ENCODE measurements around the gene CYP1B1.
A peak's percentile ranks its signal among the peaks of the same experiment; 100 is the strongest.
"Not testable (repeated sequence)": the region's sequence is repeated elsewhere in the genome, so short reads cannot be mapped to it uniquely, and the experiment has no call there.

Gene CYP1B1

DNA sequence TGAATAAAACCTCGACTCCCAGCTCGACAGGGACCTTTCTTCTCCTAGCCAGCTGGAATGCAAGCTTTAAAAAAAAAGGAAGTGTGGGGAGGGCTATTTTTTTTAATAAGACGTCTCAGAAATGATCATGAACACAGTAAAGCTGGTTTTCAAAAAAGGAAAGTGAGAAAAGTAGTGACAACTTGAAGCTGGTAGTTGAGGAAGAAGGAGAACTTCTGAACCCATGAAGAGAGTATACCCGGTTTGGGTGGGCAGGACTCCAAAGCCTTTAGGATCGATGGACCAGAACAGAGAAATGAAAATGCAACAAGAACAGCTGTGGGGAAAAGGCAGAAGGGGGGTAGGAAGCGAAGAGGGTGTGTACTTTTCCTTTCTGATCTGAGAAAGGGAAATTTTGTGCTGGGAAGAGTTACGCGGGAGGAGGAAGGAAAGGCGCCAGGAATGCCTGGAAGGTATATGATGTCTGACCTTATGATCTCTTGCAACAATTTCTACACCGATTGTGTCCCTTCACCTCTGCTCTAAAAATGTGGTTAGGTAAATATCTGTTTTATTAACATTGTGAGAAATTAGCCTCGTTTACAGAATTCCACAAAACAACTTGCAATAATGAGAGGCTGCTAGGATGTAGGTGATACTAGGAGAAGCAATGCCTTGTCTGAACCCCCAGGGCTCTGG lies 22.6 kb upstream of the CYP1B1 start:
- DNase-seq: no peak

DNA sequence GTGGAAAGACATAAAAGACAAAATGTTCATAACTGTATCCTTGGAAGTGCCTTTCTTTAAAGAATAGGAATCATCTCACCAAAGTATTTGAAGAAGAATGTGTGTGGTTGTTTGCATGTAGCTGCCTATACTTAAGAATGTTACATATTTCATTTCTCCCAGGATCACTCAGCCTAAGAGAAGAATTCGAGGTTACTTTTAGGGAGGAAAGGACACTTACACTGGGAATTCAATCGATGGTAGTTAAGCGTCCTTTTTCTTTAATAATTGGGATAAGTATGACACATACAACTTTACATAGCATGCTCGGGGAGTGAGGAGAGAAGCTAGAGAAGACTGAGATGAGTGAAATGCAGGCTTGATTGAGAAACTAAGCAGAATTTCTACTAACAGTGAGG lies 22.0 kb upstream of the CYP1B1 start:
- no peak for DNase-seq

- no peak for DNase-seq
Measured at GRCh38 chr2:38097258-38097987, 21.5 kb upstream of the CYP1B1 start.

DNA sequence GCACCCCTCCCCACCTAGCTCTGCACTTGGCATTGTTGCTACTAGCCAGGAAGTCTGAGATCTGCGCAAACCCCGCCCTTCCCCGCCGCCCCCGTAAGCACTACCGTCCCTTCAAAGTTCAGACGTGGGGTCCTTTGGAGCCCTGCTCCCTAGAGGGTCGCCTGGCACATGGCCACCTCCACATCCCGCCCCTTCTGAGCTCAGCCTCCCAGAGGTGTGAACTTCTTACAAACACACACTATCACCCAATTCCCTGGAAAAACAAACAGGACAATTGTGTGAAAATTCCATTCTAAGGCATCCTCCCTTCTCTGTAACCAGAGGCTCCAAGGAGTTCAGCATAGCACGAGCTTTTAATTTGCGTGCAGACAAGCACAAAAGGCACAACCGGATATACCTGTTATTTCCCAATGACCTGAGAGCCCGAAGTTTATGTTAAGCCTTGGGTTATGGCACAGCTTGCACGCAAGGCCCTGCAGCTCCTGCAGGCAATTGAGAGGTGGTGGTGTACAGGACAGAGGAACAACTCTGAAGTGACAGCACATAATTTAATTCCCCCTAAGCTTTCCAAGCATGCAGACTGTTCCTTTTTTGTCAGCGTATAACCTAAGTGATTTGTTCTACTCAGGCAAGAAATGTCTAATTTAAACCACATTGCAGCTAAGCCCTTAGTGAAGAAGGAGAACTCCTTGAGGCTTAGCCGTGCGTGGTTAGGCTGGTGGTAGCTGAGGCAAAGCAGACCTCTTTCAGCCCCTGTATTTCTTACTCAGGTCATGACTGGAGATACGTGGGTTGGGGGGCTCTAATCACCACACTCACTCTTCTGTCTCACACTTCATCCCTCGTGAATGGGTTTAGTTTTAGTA lies 20.3 kb upstream of the CYP1B1 start:
- DNase-seq: peak; percentile 2

DNA sequence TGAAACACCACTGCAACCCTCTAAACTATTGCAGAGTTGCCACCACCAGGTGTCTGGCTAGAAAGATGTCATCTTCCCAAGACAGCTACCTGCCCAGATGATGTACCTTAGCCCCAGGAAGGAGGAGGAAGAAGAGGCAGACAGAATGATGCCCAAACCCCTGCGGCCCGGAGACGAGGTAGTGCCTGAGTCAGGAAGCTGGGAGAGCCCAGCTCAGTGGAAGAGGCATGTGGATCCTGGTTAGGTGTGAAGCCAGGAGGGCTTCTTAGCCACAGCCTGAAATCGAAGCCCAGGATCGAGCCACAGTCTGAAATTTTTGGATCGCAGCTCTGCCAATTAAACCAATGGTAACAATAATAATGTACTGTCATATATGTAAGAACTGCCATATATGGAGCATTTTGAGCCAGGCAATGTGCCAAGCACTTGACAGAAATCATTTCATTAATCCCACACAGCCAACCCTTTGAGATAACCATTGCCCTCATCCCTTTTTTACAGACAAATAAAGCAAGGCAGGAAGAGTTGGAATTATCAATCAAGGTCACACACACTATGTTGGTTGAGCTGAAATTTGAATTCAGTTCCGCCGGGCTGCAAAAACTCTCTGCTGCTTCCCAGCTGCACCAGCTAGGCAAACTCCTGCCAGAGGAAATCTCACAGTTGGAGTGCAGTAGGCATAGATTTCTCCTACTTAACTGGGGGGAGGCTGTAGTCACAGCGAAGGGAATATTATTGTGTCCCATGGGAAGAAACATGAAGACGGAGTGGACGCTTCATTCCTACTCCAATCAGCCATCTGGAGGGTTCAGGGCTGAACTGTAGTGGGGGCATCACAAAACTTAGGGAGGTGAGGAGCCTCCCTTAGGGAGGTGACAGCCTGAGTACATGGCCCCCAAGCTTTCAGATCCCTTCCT lies 19.4 kb upstream of the CYP1B1 start:
- no peak for DNase-seq

DNA sequence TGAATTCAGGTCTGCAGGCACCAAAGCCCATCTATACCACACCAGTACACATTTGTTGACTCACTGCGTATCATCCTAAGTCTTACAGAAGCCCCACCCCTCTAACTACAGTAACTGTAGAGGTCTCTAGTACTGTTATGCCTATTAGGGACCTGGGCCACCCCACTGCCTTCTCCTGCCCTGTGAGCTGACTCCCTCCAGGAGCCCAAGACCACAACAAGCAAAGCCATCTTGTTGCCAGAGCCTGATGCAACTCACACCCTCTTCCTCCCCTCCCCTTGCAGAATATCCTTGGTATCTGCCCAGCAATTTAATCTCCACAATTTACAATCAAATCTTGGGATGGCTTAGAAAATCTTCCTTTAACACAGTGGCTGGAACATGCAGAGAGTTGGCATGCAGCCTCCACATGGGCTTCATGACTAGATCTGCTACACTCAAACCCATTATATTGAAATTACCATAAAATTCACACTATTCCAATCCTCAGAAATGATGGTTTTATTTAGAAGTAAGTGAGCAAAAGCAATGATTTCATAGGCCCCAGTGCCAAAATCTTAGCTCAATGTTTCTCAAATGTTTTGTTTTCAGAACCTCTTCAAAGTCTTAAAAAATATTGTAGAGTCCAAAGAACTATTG lies 17.7 kb upstream of the CYP1B1 start:
- no peak for DNase-seq

GRCh38 chr2:38092196-38092902 lies 16.4 kb upstream of the CYP1B1 start:
- DNase-seq: no peak

- no peak for DNase-seq
Measured at GRCh38 chr2:38091760-38092159, 15.8 kb upstream of the CYP1B1 start.

- no peak for DNase-seq
Measured at GRCh38 chr2:38090928-38091327, 15.0 kb upstream of the CYP1B1 start.

DNA sequence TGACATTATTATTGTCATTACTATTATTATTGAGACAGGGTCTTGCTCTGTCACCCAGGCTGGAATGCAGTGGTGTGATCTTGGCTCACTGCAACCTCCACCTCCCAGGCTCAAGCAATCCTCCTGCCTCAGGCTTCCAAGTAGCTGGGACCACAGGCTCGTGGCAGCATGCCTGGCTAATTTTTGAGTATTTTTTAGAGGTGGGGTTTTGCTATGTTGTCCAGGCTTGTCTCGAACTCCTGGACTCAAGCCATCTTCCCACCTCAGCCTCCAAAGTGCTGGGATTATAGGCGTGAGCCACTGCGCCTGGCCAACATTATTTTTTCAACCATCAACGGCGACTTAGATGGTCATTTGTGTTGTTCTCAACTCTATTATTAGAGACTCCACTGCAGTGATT lies 14.3 kb upstream of the CYP1B1 start:
- DNase-seq: not testable (repeated sequence)

DNA sequence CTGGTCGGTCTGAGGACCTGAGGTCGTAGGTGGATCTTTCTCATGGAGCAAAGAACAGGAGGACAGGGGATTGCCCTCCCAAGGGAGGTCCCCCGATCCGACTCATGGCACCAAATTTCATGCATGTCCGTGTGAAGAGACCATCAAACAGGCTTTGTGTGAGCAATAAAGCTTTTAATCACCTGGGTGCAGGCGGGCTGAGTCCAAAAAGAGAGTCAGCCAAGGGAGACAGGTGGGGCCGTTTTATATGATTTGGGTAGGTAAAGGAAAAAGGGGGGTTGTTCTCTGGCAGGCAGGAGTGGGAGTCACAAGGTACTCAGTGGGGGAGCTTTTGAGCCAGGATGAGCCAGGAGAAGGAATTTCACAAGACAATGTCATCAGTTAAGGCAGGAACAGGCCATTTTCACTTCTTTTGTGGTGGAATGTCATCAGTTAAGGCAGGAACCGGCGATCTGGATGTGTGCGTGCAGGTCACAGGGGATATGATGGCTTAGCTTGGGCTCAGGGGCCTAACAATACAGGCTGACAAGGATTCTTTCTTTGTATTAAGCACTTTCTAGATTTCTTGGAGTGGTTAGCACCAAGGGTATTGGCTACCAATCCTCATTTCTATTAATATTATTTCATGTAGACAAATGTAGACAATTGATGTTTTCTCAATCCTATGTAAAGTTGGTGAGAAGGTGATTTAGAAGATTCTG lies 10.2 kb upstream of the CYP1B1 start:
- DNase-seq: not testable (repeated sequence)

DNA sequence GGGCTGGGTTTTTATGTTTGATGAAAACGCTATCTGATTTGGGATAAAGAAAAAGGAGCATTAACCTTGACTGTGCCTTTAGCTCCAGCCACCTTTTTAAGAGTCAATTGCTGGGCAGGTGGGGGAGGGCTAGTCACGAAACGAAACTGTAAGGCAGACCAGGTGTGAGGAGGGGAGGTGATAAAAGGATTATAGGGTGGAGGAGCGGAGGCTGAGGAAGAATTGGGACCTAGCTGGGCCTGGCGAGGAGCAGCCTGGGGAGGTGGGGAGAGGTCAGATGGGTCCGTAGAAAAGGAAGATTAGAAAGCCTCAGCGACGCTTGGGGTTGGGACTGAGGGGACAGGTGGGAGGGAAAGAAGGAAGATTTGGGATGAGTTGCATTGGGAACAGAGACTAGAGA lies 8.6 kb upstream of the CYP1B1 start:
- DNase-seq: not testable (repeated sequence)

- not testable (repeated sequence) for DNase-seq
Measured at GRCh38 chr2:38082727-38083126, 6.8 kb upstream of the CYP1B1 start.

- no peak for DNase-seq
Measured at GRCh38 chr2:38080346-38080745, 4.4 kb upstream of the CYP1B1 start.

GRCh38 chr2:38079116-38080052 lies 3.4 kb upstream of the CYP1B1 start:
- DNase-seq: no peak

DNA sequence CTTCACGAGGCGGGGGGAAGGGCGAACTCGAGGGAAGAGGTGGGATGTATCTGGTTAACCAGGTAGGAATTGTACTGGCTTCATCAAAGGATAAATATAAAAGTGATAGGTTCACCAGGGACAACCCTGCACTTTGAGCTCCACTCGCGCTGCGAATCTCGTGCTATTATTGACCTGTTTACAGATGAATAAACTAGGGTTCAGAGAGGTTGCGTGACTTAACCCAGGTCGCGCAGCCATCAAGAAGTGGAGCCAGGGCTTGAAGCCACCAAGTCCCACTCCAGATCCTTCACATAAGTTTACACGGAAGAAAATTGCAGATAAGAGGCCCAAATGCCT lies 1.4 kb upstream of the CYP1B1 start:
- no peak for DNase-seq

DNA sequence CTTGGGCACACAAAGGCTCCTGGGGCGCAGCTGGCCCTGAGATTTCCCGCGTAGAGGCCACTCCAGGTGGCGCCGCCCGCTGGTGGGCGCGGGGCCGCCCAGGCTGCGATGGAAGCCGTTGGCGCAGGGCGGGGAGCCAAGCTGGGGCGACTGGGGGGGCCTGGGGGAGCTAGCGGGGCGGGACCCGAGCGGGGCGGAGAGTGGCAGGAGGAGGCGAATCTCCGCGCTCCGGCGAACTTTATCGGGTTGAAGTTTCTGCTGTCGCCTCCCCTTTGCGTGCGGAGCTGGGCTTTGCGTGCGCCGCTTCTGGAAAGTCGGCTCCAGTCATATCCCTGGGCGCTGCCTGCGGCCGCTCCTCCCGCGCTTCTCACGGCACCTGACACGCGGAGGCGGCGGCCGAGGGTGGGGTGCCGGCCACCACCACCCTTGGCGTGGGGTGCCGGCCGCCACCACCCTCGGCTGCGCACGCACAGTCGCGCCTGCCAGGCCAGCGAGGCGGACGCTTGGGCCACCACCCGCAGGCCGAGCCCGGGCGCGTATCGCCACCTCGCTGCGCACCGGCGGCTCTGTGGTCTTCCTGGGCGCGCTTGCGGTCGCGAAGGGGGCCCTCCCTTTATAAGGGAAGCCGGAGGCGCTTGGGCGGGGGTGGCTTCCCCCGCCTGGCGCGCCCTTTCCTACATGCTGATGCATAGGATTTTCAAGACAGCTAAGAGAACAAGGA lies 919 bp upstream of the CYP1B1 start:
- no peak for DNase-seq

GRCh38 chr2:38076152-38076709 lies 280 bp upstream of the CYP1B1 start:
- no peak for DNase-seq

All from NCI-H146 (cell line).